Brain pericyte (primary cell): Measurements from ENCODE around the gene ODF4.
"Not testable (repeated sequence)": the region's sequence is repeated elsewhere in the genome, so short reads cannot be mapped to it uniquely, and the experiment has no call there.

ENCODE experiments used
- DNase-seq: peaks from one replicate; pipeline ENCODE4 v3.0.0-alpha.2; 2012; ENCODE audit warnings: low read depth, low spot score

ODF4 gene

GRCh38 chr17:8393470-8394231 lies 54.0 kb downstream of the ODF4 start:
- no peak for DNase-seq

GRCh38 chr17:8394497-8394896 lies 54.9 kb downstream of the ODF4 start:
- DNase-seq: not testable (repeated sequence)
